RWPE2 (cell line): ENCODE measurements around the gene FOXJ2.

ENCODE experiments used
- ATAC-seq: fragments of 200-7000 bp; cut with Tn5 transposase; 3 replicates; pipeline ENCODE4 v1.9.1; 2021; ENCODE audit warnings: low read depth
- DNase-seq: peaks from one replicate; pipeline ENCODE4 v3.0.0-alpha.2; 2020; ENCODE audit warnings: low spot score
- H3K27ac ChIP-seq: fragments of 450-650 bp; 2 replicates; pipeline ENCODE4 v1.5.1; 2017; ENCODE audit warnings: mild to moderate bottlenecking; ENCODE audit not compliant: poor library complexity, severe bottlenecking
- H3K27me3 ChIP-seq: fragments of 250-450 bp; sonication (Bioruptor Pico); 2 replicates; pipeline ENCODE4 v1.5.1; 2021; ENCODE audit warnings: mild to moderate bottlenecking, moderate library complexity; ENCODE audit not compliant: insufficient read depth, poor library complexity, severe bottlenecking
- H3K36me3 ChIP-seq: fragments of 250-450 bp; sonication (Bioruptor Pico); 2 replicates; pipeline ENCODE4 v1.5.1; 2020; ENCODE audit warnings: low read depth, mild to moderate bottlenecking, moderate library complexity
- H3K4me1 ChIP-seq: fragments of 250-450 bp; sonication (Bioruptor Pico); 2 replicates; pipeline ENCODE4 v1.5.1; 2021; ENCODE audit warnings: mild to moderate bottlenecking, moderate library complexity; ENCODE audit not compliant: insufficient read depth, poor library complexity, severe bottlenecking
- H3K4me3 ChIP-seq: fragments of 250-450 bp; sonication (Bioruptor Pico); 2 replicates; pipeline ENCODE4 v1.5.1; 2021; ENCODE audit warnings: mild to moderate bottlenecking, moderate library complexity; ENCODE audit not compliant: severe bottlenecking
- H3K9me3 ChIP-seq: fragments of 250-450 bp; sonication (Bioruptor Pico); 2 replicates; pipeline ENCODE4 v1.5.1; 2021; ENCODE audit warnings: mild to moderate bottlenecking, moderate library complexity; ENCODE audit not compliant: severe bottlenecking
- CTCF ChIP-seq: fragments of 450-650 bp; IDR thresholded peaks from one replicate; pipeline ENCODE4 v1.5.1; 2017; ENCODE audit warnings: mild to moderate bottlenecking, moderate library complexity; ENCODE audit not compliant: poor library complexity, severe bottlenecking

Gene FOXJ2

DNA sequence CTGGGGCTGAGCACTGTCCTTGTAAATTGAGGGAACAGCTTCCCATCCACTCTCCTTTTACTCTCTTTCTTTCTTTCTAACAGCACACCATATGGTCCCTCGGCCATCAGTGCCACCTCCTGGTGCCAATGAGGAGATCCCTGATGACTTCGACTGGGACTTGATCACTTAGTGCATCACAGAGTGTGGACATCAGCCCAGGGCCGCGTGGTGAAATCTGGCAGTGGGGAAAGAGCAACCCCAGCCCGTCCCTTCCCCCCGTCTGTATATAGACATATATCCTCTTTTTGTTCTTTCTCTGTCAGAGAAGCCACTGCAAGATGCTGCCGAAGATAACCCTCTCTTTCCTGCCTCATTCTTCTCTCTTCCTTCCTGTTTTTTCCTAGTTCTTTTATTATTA lies 20.2 kb downstream of the FOXJ2 start:
- no peak for TF ChIP-seq CTCF
- DNase-seq (no peak), ATAC-seq (no peak)
- Histone ChIP-seq H3K4me3 (no peak overlapping the region), H3K36me3 (peaks cover 6% of the 10 kb centered on the region; the same call in 1 of the 2 replicates), H3K27me3 (no peaks in the 10 kb centered on the region), H3K9me3 (no peaks in the 10 kb centered on the region), H3K27ac (no peak overlapping the region), H3K4me1 (no peaks in the 10 kb centered on the region)

DNA sequence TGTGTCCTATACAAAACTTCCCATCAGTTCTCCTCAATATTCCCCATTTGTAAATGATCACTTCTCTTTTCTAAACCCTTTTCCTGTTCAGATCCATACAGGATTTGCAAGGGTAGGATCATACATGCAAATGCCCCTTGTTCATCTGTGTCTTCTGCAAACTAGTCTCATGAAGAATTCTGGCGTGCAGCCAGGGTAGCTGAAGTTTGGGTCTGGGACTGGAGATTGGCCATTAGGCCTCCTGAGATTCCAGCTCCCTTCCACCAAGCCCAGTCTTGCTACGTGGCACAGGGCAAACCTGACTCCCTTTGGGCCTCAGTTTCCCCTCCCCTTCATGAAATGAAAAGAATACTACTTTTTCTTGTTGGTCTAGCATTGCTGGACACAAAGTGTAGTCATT lies 22.3 kb downstream of the FOXJ2 start:
- Histone ChIP-seq H3K27ac (no peak overlapping the region), H3K9me3 (no peaks in the 10 kb centered on the region), H3K36me3 (no peaks in the 10 kb centered on the region; the same call in 1 of the 2 replicates), H3K4me3 (no peak overlapping the region), H3K27me3 (no peaks in the 10 kb centered on the region), H3K4me1 (no peaks in the 10 kb centered on the region)
- ATAC-seq (no peak), DNase-seq (no peak)
- no peak for TF ChIP-seq CTCF

GRCh38 chr12:8057306-8057705 lies 24.8 kb downstream of the FOXJ2 start:
- H3K27ac ChIP-seq = no peak overlapping the region

GRCh38 chr12:8057839-8058238 lies 25.3 kb downstream of the FOXJ2 start:
- Histone ChIP-seq H3K4me3 (no peak overlapping the region), H3K27me3 (no peaks in the 10 kb centered on the region), H3K4me1 (no peaks in the 10 kb centered on the region), H3K27ac (no peak overlapping the region), H3K36me3 (no peaks in the 10 kb centered on the region; the same call in 1 of the 2 replicates), H3K9me3 (no peaks in the 10 kb centered on the region)
- ATAC-seq (peak; percentile 31; the same call in 2 of the 3 replicates), DNase-seq (no peak)
- no peak for TF ChIP-seq CTCF

More at GRCh38 chr12:8057306-8057705, 24.8 kb downstream of the FOXJ2 start:
- H3K9me3 ChIP-seq = no peaks in the 10 kb centered on the region
- H3K36me3 ChIP-seq = no peaks in the 10 kb centered on the region; the same call in 1 of the 2 replicates
- no peak for TF ChIP-seq CTCF
- ATAC-seq = no peak
- H3K4me1 ChIP-seq = no peaks in the 10 kb centered on the region
- H3K27me3 ChIP-seq = no peaks in the 10 kb centered on the region
- no peak for DNase-seq
- no peak overlapping the region for H3K4me3 ChIP-seq

DNA sequence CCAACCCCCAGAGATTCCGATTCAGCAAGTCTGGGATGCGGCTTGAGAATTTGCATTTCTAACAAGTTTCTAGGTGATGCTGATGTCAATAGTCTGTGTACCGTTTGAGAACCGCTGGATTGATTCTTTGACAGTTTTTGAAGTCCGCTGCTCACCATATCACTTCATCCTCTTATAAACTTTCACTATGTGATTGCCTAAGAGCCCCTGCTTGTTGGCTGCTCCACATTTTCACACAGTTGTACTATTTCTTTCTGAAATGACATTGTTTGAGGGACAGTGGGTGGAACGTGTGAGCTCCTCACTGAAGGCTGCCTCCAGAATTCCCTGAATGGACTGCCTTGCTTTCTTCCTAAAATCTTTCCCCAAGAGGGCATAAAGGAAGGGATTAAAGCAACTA lies 26.0 kb downstream of the FOXJ2 start:
- no peak for TF ChIP-seq CTCF
- no peaks in the 10 kb centered on the region for H3K36me3 ChIP-seq

More for the DNA sequence above, 26.0 kb downstream of the FOXJ2 start:
- no peak for DNase-seq
- H3K9me3 ChIP-seq = no peaks in the 10 kb centered on the region
- H3K4me1 ChIP-seq = no peaks in the 10 kb centered on the region
- ATAC-seq = no peak
- H3K27ac ChIP-seq = no peak overlapping the region
- H3K27me3 ChIP-seq = no peaks in the 10 kb centered on the region
- no peak overlapping the region for H3K4me3 ChIP-seq
